ENCODE measurements around the gene FECH.

Gene FECH

DNA sequence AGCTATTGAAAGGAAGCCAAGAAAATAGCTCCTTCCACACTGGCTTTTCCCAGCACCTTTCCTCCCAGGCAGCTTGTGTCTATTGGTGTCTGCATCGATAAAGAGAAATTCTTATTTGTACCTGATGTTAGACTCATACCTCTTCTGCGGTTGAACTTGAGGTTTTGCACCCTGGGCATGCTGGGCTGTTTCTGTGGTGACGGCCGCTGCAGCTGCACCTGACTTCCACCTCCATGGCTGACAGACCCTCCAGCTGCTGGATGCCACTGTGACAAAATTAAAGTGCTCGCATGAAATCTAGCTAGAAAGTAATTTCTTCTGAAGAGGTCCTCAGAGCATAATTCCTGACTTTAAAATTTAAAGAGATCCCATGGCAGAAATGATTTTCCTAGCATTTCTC is 6.6 kb downstream of the FECH start:
- no peak for DNase-seq

DNA sequence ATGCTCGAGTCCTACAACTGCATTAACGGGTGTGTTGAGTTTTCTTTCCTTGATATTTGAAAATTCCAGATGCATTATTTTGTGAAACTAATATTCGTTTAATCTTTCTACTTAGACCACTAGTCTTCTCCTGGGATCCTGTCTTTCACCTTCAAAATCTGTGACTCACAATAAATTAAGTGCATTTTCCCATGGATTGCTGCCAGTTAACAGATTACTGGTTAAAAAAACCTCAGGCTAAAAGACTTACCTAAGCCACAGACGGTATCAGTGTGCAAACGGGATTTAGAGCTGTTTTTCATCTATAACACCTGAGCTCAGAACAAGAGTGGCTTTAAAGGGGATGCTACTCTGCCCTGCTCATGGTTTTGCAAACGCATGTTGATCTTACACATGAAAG is 10.2 kb downstream of the FECH start:
- no peak for DNase-seq

DNA sequence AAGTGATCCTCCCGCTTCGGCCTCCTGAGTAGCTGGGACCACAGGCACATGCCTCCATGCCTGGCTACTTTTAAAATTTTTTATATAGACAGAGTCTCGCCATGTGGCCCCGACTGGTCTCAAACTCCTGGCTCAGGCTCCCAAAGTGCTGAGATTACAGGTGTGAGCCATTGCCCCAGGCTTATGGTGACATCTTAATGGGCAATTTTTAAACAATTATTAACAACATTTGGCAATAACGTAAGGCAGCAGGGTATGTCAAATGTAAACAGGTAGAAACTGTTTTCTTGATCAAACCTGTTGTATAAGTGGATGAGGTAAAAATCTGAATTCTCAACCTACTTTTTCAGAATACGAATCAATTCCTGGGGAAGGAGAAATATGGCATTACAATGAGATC is 11.0 kb downstream of the FECH start:
- no peak for DNase-seq

DNA sequence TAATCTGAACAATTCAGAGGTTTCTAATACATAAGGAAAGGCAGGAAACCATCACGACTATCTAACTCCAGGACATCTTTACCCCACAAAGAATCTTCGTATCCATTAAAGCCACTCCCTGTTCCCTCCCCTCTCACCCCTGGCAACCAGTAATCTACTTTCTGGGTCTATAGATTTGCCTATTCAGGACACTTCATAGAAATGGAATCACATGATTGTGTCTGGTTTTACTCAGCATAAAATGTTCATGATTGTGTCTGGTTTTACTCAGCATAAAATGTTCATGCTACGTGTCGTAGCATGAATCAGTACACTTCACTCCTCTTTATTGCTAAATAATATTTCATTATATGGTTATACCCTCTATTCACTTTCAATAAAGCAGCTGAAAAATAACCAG is 11.6 kb downstream of the FECH start:
- no peak for DNase-seq

DNA sequence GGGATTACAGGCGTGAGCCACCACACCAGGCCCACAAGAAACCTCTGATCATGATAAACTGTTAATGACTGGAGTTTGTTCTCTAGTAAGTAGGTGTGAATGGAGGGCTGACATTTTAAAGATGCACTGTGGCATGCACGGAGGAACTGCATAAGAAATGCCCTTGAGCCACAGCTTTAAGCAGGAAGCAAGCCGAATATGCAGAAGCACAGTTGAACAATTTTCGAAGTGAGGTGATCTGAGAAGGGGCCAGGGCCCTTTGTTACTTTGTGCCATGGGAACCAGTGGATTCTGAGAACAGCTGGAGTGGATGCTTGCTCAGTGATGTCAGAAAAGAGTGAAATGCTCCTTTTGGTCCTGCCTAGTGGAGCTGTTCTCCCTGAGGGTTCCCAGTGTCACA is 16.3 kb downstream of the FECH start:
- no peak for DNase-seq

DNA sequence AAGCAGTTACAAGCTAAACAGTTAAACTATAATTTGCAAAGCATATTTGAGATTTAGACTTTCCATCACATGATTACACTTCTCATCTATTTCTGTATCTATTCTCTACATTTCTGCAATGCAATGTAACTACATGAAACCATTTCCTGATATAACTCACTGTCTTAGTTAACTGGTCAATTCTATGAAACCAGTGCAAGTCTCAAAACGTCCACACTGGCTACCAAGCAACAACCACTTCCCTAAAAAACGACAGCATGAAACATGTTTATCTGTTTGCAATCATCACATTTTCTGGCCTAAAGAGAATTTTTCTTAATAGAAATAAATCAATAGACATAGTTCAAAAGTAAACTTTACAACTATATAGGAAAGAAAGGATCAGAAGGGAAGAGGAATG is 17.4 kb downstream of the FECH start:
- no peak for DNase-seq

DNA sequence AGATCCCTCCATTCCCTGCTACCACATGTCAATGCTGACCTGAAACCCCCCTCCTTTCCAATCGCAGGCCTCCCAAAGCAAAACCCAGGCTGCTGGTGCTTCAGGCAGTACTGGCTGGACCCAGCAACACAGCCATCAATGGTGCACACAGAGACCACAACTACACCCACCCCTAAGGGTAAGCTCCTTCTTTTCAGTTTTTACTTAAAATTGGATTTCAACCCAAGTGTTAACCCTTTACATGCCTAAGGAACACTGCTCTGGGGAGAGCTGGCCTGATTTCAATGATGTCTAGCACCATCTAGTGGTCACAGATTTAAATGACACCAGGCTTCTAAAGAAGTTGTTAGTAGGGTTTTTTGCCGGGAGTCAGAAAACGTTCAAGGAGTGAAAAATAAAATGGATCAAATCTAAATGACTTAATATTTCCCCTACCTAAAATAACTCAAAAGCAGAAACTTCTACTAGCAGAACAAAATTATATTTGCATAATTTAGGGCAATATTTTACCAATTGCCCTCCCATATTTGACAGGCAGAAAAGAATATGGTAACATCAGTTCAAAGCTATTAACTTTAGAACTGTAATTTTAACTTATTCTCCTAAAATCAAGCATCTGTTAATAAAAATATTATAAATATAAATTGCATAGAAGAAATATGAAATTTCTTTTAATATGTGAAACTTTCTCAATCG is 24.6 kb downstream of the FECH start:
- peak; percentile 29 for DNase-seq

DNA sequence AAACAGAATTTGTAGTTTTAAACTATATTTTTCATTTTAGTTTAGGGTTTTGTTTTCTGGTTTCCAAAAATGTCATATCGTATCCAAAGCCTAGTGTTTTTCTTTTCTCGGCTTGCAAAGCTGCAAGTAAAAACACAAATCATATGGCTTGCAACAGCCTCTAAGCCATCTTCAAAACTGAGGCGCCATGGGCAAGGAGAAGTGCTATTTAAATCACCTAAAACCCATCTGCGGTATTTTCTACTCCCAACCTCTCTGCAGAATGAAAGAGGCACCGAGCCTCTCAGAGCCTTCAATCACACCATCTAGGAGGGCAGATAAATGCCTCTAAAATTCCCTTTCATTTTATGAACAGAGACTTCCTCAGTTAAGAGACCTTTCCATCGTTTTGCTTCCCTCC is 25.2 kb downstream of the FECH start:
- DNase-seq, result no peak

DNA sequence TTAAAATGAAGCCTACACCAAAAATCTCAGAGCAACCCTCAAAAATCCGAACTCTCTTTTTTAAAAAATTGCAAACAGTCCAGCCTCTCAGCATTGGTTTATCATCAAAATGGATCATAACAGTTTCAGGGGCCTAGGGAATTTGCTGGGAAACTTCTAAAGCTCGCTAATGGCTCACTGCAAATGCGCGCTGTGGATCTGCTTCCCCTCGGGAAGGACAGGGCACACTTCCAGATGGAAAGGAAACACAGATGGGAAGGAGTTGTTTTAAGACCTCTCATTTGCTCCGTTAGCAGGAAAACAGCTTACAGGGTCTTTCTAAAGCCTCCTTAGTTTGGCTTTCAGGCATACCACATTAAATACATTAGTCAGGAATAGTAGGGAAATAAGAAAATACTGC is 27.2 kb downstream of the FECH start:
- no peak for DNase-seq

DNA sequence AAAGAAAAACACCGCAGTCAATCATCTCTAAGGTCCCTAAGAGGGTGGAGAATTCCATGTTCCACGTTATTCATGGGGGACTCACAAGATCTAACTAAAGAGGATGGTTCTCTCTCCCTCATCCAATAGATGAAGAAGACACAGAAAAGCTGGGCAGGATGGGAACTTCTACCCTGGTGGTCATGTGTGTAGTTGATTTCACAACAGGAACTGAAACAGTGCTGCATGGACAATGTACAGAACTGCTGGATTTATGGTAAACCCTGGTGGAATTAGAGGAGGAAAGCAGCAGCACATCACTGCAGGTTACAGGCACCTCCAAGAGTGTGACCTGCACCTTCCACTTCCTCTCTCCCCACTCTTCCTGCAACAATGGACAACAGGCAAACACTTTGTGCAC is 31.4 kb downstream of the FECH start:
- no peak for DNase-seq

DNA sequence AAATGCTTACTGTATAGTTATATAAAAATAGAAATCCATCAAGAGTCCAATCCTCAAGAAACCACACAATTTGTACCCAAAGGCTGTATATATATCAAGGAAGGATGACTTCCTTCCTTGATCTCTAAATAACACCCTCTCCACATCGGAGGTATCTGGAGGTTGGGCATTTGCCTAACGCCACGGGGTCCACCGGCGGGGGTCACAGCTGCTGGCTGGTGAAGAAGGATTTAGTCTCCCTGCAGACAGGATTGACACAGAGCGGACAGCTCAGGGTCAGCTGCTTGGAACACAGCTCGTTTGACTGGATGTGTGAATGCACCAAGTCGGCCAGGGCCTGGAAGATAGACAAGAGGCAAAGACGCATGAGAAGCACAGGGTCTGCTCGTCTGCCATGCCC is 36.0 kb downstream of the FECH start:
- no peak for DNase-seq

DNA sequence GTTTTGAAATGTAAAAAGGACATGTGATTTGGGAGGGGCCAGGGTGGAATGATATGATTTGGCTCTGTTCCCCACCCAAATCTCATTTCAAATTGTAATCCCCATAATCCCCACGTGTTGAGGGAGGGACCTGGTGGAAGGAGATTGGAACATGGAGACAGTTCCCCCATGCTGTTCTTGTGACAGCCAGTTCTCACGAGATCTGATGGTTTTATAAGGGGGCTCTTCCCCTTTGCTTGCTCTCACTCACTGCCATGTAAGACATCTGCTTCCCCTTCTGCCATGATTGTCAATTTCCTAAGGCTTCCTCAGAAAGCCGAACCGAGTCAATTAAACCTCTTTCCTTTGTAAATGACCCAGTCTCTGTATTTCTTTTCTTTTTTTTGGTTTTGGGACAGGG is 39.2 kb downstream of the FECH start:
- DNase-seq, result no peak

DNA sequence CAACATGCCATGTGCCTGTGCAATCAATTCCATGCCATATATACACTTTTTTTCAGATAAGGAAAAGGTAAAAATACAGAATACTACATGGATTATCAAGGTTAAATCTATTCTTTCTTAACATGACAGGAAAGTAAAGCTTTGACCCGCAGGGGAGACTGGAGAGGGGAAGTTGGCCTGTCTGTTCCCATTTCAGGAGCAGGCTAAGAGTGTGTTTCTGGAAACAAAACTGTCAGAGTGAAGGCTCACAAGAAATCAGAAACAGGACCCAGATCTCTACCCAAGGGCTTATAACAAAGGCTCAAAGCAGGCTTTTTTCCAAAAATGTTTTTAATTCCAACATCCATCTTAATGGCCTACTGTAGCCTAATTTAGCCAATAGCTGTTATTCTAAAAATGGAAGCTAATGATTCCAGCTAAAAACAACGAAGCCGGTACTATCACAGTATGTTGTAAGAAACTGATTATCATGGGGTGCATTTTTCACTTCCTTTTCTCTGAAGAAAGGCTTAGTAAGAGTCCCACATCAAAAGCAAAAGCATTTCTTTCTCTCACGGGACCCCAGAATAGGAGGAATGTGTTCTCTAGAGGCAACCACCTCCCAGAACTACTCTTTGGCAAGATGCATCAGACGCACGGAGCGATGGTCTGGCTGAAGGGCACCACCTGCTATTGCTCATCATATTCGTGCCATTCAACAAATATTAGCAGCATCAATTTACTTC is 41.4 kb downstream of the FECH start:
- DNase-seq, result no peak

DNA sequence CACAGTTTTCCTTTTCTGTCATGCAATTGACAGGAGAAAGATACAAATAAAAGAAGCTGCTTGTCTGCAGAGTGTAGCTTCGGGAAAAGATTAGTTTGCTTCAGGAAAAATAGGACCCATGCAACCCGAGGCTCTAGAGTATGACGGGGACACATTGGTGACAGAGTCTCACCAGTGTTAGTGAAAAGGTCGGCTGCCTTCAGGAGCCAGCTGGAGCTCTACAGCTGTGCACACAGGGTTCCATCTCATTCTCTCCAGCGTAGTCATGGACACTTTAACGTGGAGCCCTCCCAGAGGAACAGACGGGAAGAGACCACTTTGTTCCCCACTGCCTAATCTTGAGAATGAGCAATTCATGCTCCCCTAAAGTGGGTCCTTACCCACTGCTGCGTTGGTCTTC is 42.9 kb downstream of the FECH start:
- DNase-seq, result no peak

DNA sequence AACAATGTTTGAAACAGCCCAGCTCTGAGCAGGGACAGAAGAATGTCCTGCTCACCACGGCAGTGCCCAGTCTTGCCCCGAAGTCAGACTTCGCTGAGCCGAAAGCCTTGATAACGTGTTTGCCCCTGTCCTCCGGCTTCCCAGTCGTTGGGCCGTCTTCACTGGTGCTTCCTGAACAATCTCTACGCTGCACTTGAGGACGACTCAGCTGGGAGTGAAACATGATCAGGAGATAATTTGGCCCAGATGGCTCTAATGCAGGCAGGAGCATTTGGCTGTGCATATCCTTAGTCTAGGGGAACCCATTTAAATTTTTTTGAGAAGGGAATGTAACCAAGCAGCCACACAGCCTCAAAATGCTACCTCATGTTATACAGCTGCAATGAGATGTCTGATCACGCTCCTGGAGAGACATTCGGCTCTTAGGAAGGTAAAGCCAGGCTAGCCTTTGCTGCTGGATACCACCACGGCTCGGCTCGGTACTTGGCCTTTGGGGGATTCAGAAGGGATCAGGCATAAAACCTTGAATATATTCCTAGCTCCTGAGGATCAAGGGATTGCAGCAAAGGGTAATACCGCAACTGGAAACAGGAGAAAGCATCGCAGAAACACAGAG is 43.6 kb downstream of the FECH start:
- no peak for DNase-seq

DNA sequence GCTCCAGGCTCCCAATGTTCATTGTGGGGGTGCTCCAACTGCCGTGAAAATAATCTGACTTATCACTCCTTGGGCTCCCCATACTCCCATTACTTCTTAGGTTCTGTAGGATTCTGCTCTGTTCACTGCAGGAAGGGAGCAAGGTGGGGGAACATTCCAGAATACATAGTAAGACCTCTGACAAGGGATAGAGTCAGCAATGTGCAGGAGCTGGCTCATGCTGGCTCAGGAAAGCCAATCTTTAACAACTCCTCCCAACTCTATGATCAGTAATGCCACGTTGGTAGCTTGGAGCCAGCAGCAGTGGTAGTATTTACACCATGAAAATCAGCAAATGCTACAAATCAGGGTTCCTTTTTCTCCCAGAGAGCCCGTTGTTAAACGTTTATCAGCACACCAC is 44.4 kb downstream of the FECH start:
- no peak for DNase-seq

DNA sequence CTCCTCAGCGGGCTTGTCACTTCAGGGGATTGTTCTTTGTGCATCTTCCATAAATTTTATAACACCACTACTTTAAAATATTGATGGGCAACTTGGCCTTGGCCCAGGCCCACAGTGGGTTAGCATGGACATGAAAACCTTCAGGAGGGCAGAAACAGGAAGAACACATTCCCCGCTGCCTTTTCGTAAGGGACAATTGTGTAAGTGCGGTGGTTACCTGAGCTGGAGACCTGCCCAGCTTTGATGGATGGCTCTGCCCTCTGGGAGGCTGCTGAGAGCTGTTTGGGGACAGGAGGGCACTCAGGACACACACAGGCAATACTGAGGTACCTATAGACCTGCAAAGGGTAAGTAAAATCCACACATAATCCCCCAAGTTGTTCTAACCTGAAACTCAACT is 46.8 kb downstream of the FECH start:
- DNase-seq, result no peak

DNA sequence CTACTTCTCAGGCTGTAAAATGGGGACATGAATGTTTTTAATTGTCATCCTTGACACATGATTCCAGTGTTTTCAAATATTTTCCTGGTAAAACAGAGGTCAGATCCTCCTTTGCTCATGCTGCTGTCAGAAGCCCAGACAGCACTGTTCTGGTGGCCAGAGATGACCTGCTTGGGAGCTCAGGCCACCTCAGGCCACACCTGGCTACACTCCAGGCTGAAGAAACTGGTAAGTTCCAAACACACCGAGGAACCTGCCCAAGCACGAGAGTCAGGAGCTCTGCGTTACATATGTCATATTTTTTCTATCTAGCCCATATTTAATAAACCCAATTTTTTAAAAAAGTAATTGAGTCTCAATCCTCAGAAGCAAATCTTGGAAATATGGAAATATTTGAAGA is 47.9 kb downstream of the FECH start:
- DNase-seq, result no peak

DNA sequence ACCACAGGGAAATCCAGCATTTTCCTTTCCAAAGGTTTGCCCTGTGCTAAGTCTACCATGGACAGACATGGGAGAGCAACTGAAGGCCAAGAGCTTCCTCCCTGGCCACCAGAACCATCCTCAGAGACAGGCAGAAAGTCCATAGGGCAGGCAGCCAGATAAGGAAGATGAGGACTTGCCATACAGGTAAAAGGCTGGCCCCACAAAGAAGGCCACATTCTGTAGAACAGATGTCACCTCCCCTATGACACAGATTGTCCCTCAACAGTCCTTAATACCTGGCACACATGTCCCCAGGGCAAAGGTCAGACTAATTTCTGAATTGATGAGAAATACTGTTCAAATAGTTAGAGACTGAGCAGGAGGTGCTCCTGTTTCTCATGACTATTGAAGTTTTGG is 52.0 kb downstream of the FECH start:
- no peak for DNase-seq

DNA sequence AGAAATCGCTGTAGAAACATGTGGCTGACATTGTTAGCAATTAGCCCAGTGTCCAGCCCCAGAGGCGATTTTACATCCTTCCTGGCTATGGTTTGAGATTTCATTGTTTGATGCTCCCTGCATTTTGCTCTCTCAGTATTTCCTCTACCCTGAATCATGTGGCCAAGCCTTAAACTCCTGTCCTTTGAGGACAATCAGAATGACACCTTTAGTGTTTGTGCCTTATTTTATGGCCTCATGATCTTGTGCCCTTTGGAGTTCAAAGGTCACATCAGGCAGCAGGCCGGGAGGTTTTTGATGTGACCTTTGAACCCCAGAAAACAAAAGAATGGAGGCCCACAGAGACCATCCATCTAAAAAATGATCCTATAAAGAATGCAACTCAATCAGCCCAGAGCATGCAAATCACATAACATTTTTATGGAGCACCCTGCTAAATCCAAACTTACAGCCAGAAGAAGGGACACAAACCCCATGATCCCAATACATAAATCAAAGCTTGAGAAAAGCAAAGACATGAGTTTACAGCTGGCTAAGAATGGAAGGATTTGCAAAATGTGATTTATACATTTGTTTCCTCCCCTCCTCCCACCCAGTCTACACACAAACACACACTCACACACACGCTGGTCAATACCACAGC is 52.5 kb downstream of the FECH start:
- no peak for DNase-seq

DNA sequence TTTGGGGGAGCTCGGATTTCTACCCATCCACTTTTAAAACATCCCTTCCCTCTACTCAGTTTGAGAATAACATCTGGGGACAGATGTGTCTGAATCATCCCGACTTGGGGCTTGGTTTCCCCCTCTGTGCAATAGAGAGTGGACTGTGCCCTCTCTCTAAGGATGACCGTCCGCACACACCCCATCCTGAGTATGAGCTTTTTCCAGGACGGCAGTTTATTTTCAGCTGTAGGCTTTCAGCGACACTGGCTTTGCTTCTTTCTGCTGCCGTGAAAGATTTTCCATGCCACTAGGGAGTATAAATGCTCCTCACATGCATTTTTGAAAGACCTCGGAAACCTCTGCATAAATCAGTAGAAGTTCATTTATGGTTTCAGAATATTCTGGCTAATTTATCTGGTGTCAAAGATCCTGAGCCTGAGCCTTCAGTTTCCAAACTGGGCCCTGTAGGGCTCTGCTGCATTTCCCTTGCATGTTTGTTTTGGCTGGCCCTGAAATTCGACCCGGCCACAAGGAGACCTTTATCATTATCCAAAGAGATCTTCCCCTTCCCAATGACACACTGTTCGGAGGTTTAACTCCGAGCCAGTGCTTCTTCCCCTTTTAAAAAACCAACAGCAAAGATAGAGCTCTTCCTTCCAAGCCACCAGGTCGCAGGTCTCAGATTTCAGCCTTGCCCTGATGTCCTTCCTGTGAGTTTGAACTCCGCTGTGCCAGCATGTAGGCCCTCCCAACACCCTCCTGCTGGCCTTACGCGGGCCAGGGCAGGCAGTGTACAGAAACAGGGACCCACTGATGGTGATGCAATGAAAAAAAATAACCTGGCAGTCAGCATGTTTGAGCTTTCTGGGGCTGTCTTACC is 53.3 kb downstream of the FECH start:
- no peak for DNase-seq

DNA sequence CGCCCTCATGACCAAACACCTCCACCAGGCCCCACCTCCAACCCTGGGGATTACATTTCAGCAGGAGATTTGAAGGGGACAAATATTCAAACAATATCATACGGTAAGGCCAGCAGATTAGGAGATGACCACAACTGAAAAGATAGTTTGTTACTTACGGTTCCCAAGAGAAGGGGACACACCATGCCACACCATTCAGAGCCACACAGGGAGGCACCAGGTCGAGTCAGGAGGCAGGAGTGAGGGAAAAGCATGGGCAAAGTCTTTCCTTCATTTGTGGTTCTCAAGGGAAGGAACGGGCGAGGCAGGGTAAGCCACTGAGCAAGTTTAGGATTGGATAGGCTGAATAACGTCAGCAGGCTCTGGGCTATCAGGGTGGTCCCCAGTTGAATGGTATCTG is 57.4 kb downstream of the FECH start:
- no peak for DNase-seq

All from stimulated activated CD4-positive, alpha-beta T cell treated with anti-CD3 and anti-CD28 coated beads, Interleukin-4, amount 100 ng/mL, for 24 hours (primary cell).